HL-60 (cell line): Measurements from ENCODE around the gene CNGA1.

Experiments used
- DNase-seq, 2 experiments: peaks; one replicate each; pipeline ENCODE4 v3.0.0-alpha.2; 2010 to 2020; ENCODE audit warnings: low read depth in 1 of 2, low spot score in 1 of 2
- H3K27ac ChIP-seq: fragments of 250-450 bp; sonication (Bioruptor Pico); replicated peaks from 2 replicates; pipeline ENCODE4 v1.5.1; 2020; ENCODE audit warnings: mild to moderate bottlenecking, moderate library complexity
- H3K27me3 ChIP-seq: fragments of 250-450 bp; sonication (Bioruptor Pico); 2 replicates; pipeline ENCODE4 v1.5.1; 2021; ENCODE audit warnings: mild to moderate bottlenecking, moderate library complexity; ENCODE audit not compliant: insufficient read depth, poor library complexity, severe bottlenecking
- H3K4me3 ChIP-seq: replicated peaks from 2 replicates; pipeline ENCODE4 v1.5.1; 2011; ENCODE audit warnings: mild to moderate bottlenecking, control low read depth, low read length; ENCODE audit not compliant: insufficient read depth
- CTCF ChIP-seq: IDR thresholded peaks from one replicate; pipeline ENCODE4 v1.5.1; 2011; ENCODE audit warnings: low read length, control low read depth, inconsistent platforms; ENCODE audit not compliant: insufficient read depth
- GABPA ChIP-seq: IDR thresholded peaks from 2 replicates; pipeline ENCODE4 v1.6.1; 2012; ENCODE audit warnings: low read depth
- POLR2AphosphoS5 ChIP-seq: IDR thresholded peaks from 2 replicates; pipeline ENCODE4 v1.6.1; 2012; ENCODE audit warnings: low read depth
- REST ChIP-seq: IDR thresholded peaks from 2 replicates; pipeline ENCODE4 v1.6.1; 2012; ENCODE audit warnings: low read depth; ENCODE audit not compliant: insufficient replicate concordance
- SPI1 ChIP-seq: IDR thresholded peaks from 2 replicates; pipeline ENCODE4 v1.6.1; 2012; ENCODE audit warnings: low read depth, mild to moderate bottlenecking, borderline replicate concordance

Gene CNGA1

GRCh38 chr4:47913861-47914219 lies 102.6 kb downstream of the CNGA1 start:
- H3K27me3 ChIP-seq = no peaks in the 10 kb centered on the region
- DNase-seq = peak in 1 of 2 experiments; percentile 23
- peak overlapping the region; percentile 90 for H3K4me3 ChIP-seq
- TF ChIP-seq GABPA = no peak
- TF ChIP-seq REST = no peak
- TF ChIP-seq CTCF = no peak
- TF ChIP-seq POLR2AphosphoS5 = no peak
- TF ChIP-seq SPI1 = no peak
- peak overlapping the region; percentile 76 for H3K27ac ChIP-seq

GRCh38 chr4:47913330-47913729 lies 103.2 kb downstream of the CNGA1 start:
- no peak for DNase-seq
- H3K27ac ChIP-seq = peak overlapping the region; percentile 76
- H3K4me3 ChIP-seq = peak overlapping the region; percentile 90
- no peaks in the 10 kb centered on the region for H3K27me3 ChIP-seq
- no peak for TF ChIP-seq SPI1
- TF ChIP-seq POLR2AphosphoS5 = no peak
- no peak for TF ChIP-seq CTCF
- no peak for TF ChIP-seq REST
- TF ChIP-seq GABPA = no peak

- no peak overlapping the region for H3K27ac ChIP-seq
- DNase-seq = no peak
- H3K4me3 ChIP-seq = no peak overlapping the region
- TF ChIP-seq GABPA = no peak
- TF ChIP-seq REST = no peak
- TF ChIP-seq POLR2AphosphoS5 = no peak
- no peak for TF ChIP-seq CTCF
- TF ChIP-seq SPI1 = no peak
- H3K27me3 ChIP-seq = no peaks in the 10 kb centered on the region
Measured at GRCh38 chr4:47907089-47907646, 109.3 kb downstream of the CNGA1 start.
